Activated B cell treated with CpG ODN at 0.5 μM for 24 hours (primary cell): ENCODE measurements around the gene PDS5B. TPM values are rescaled to one million over a fixed set of nuclear protein-coding genes. Genes with fewer than 3 reads are reported as not detected.
"Not testable (repeated sequence)": the region's sequence is repeated elsewhere in the genome, so short reads cannot be mapped to it uniquely, and the experiment has no call there.

Experiments
- ATAC-seq: fragments of 200-7000 bp; cut with Tn5 transposase; one replicate; pipeline ENCODE4 v1.10.0; 2021; ENCODE audit warnings: low read depth, mild to moderate bottlenecking, moderate library complexity
- CTCF ChIA-PET: fragments of 350-600 bp; sonication (Branson Sonifier 250); formaldehyde crosslinking; loops from one replicate; lab custom pipeline; 2021; ENCODE audit warnings: antibody characterized with exemption; lab: Charles Lee
- POLR2A ChIA-PET: fragments of 350-600 bp; sonication (Branson Sonifier 250); formaldehyde crosslinking; loops from one replicate; lab custom pipeline; 2021; ENCODE audit warnings: antibody characterized with exemption; lab: Charles Lee
- DNase-seq: peaks from one replicate; pipeline ENCODE4 v3.0.0; 2022
- H3K27ac Mint-ChIP-seq: one replicate; pipeline ENCODE4 v1.8.0; 2020; ENCODE audit warnings: mixed read lengths
- H3K27me3 Mint-ChIP-seq: one replicate; pipeline ENCODE4 v1.8.0; 2021; ENCODE audit warnings: mixed read lengths
- H3K36me3 Mint-ChIP-seq: one replicate; pipeline ENCODE4 v1.8.0; 2021; ENCODE audit warnings: low read depth, mixed read lengths
- H3K4me1 Mint-ChIP-seq: one replicate; pipeline ENCODE4 v1.8.0; 2021; ENCODE audit warnings: mixed read lengths
- H3K4me3 Mint-ChIP-seq: one replicate; pipeline ENCODE4 v1.8.0; 2020; ENCODE audit warnings: mild to moderate bottlenecking, mixed read lengths
- H3K9me3 Mint-ChIP-seq: one replicate; pipeline ENCODE4 v1.8.0; 2020; ENCODE audit warnings: mixed read lengths
- CTCF ChIP-seq: fragments of 200-600 bp; IDR thresholded peaks from one replicate; pipeline ENCODE4 v1.8.0; 2022; ENCODE audit warnings: antibody characterized with exemption, mild to moderate bottlenecking
- intact Hi-C: fragments of 100-400 bp; cut with micrococcal nuclease; formaldehyde crosslinking; loops from one replicate; pipeline ENCODE4 v1.15.1; 2024
- total RNA-seq: library from RNA; stranded (reverse); gene quantifications from 2 replicates; pipeline ENCODE4 v1.2.3, GENCODE V29; 2022

PDS5B gene
- total RNA-seq, 1 donor from 2014 or later: 47.2 TPM

GRCh38 chr13:32720026-32720425, 133.8 kb downstream of the PDS5B start:
- Mint-ChIP-seq H3K4me3 (no peak overlapping the region), H3K4me1 (no peaks in the 10 kb centered on the region), H3K27me3 (no peaks in the 10 kb centered on the region), H3K27ac (no peak overlapping the region), H3K9me3 (no peaks in the 10 kb centered on the region), H3K36me3 (peaks cover 49% of the 10 kb centered on the region)
- POLR2A ChIA-PET: no interaction called here
- DNase-seq (no peak), ATAC-seq (no peak)
- CTCF ChIA-PET: no interaction called here
- no peak for TF ChIP-seq CTCF
- intact Hi-C loops: no loop called here

GRCh38 chr13:32721131-32722034, 135.1 kb downstream of the PDS5B start:
- H3K4me1 Mint-ChIP-seq, H3K27me3 Mint-ChIP-seq, DNase-seq, H3K4me3 Mint-ChIP-seq, POLR2A ChIA-PET, CTCF ChIA-PET, intact Hi-C loops, ATAC-seq, H3K9me3 Mint-ChIP-seq, H3K27ac Mint-ChIP-seq: not testable (repeated sequence)
- peaks cover 52% of the 10 kb centered on the region for H3K36me3 Mint-ChIP-seq

- H3K36me3 Mint-ChIP-seq: peaks cover 56% of the 10 kb centered on the region
- POLR2A ChIA-PET: no interaction called here
Measured at GRCh38 chr13:32722340-32722739, 136.1 kb downstream of the PDS5B start.

GRCh38 chr13:32723987-32724386, 137.7 kb downstream of the PDS5B start:
- intact Hi-C loops: no loop called here
- peaks cover 59% of the 10 kb centered on the region for H3K36me3 Mint-ChIP-seq

More at GRCh38 chr13:32722340-32722739, 136.1 kb downstream of the PDS5B start:
- Mint-ChIP-seq H3K27ac (no peak overlapping the region), H3K4me1 (no peaks in the 10 kb centered on the region), H3K9me3 (no peaks in the 10 kb centered on the region), H3K4me3 (no peak overlapping the region), H3K27me3 (no peaks in the 10 kb centered on the region)
- no peak for DNase-seq
- ATAC-seq: no peak
- TF ChIP-seq CTCF: no peak
- CTCF ChIA-PET: no interaction called here
- intact Hi-C loops: no loop called here

GRCh38 chr13:32726374-32727037, 140.3 kb downstream of the PDS5B start:
- DNase-seq (no peak), ATAC-seq (no peak)
- Mint-ChIP-seq H3K4me3 (no peak overlapping the region), H3K27me3 (no peaks in the 10 kb centered on the region), H3K4me1 (peaks cover 6% of the 10 kb centered on the region), H3K27ac (no peak overlapping the region), H3K9me3 (no peaks in the 10 kb centered on the region), H3K36me3 (peaks cover 73% of the 10 kb centered on the region)
- POLR2A ChIA-PET: no interaction called here
- intact Hi-C loops: no loop called here
- no peak for TF ChIP-seq CTCF
- CTCF ChIA-PET: no interaction called here

More at GRCh38 chr13:32723987-32724386, 137.7 kb downstream of the PDS5B start:
- POLR2A ChIA-PET: no interaction called here
- Mint-ChIP-seq H3K4me3 (no peak overlapping the region), H3K27ac (no peak overlapping the region), H3K27me3 (no peaks in the 10 kb centered on the region), H3K4me1 (no peaks in the 10 kb centered on the region), H3K9me3 (no peaks in the 10 kb centered on the region)
- CTCF ChIA-PET: interaction anchor here (0.8 kb wide), 1 partner anchor 17 kb away, joined by 3 read pairs; no protein-coding TSS in a partner anchor
- no peak for ATAC-seq
- no peak for DNase-seq
- no peak for TF ChIP-seq CTCF
